Stomach smooth muscle (tissue), 2 donors: ENCODE results near the gene MED15.
A peak's percentile ranks its signal among the peaks of the same experiment; 100 is the strongest.
"Not testable (repeated sequence)": the region's sequence is repeated elsewhere in the genome, so short reads cannot be mapped to it uniquely, and the experiment has no call there.

ENCODE experiments used
- H3K27ac ChIP-seq: one replicate; pipeline ENCODE4 v1.7.0; 2013; ENCODE audit warnings: mild to moderate bottlenecking, low read length, inconsistent platforms
- H3K27me3 ChIP-seq, 2 donors: one replicate each; pipeline ENCODE4 v1.7.0; 2013; ENCODE audit warnings: low read length in 2 of 2; ENCODE audit not compliant: insufficient read depth in 2 of 2, control insufficient read depth in 1 of 2
- H3K36me3 ChIP-seq, 2 donors: one replicate each; pipeline ENCODE4 v1.7.0; 2013; ENCODE audit warnings: low read length in 2 of 2; ENCODE audit not compliant: control insufficient read depth in 2 of 2, insufficient read depth in 2 of 2
- H3K4me1 ChIP-seq: one replicate; pipeline ENCODE4 v1.7.0; 2013; ENCODE audit warnings: low read length; ENCODE audit not compliant: control insufficient read depth, insufficient read depth
- H3K4me3 ChIP-seq, 2 donors: one replicate each; pipeline ENCODE4 v1.7.0; 2013; ENCODE audit warnings: low read length in 2 of 2
- H3K9ac ChIP-seq, 2 donors: one replicate each; pipeline ENCODE4 v1.7.0; 2013; ENCODE audit warnings: low read length in 2 of 2, mild to moderate bottlenecking in 1 of 2
- H3K9me3 ChIP-seq, 2 donors: one replicate each; pipeline ENCODE4 v1.7.0; 2013; ENCODE audit warnings: low read length in 2 of 2; ENCODE audit not compliant: control insufficient read depth in 2 of 2
- donor health status: healthy.
- donor health status: Pancreatic carcinoma.

MED15 gene

GRCh38 chr22:20498913-20499312 lies 8.5 kb upstream of the MED15 start:
- Histone ChIP-seq H3K27me3 (no peaks in the 10 kb centered on the region), H3K36me3 (peaks cover 0 to 6% of the 10 kb centered on the region in 2 donors), H3K4me1 (peaks cover 19% of the 10 kb centered on the region), H3K9ac (no peak overlapping the region), H3K4me3 (no peak overlapping the region), H3K9me3 (no peaks in the 10 kb centered on the region), H3K27ac (no peak overlapping the region)

GRCh38 chr22:20499769-20500168 lies 7.6 kb upstream of the MED15 start:
- H3K36me3 ChIP-seq, result peaks cover 0 to 6% of the 10 kb centered on the region in 2 donors
- H3K27me3 ChIP-seq, result no peaks in the 10 kb centered on the region

GRCh38 chr22:20503816-20504215 lies 3.6 kb upstream of the MED15 start:
- H3K9ac ChIP-seq, result no peak overlapping the region

More at GRCh38 chr22:20499769-20500168, 7.6 kb upstream of the MED15 start:
- Histone ChIP-seq H3K4me3 (no peak overlapping the region), H3K27ac (no peak overlapping the region), H3K9me3 (no peaks in the 10 kb centered on the region), H3K4me1 (peaks cover 15% of the 10 kb centered on the region), H3K9ac (no peak overlapping the region)

GRCh38 chr22:20504293-20504922 lies 3.0 kb upstream of the MED15 start:
- not testable (repeated sequence) for H3K9me3 ChIP-seq, H3K9ac ChIP-seq, H3K27me3 ChIP-seq

More at GRCh38 chr22:20503816-20504215, 3.6 kb upstream of the MED15 start:
- no peaks in the 10 kb centered on the region for H3K27me3 ChIP-seq
- H3K36me3 ChIP-seq, result peaks cover 0 to 6% of the 10 kb centered on the region in 2 donors
- H3K27ac ChIP-seq, result no peak overlapping the region
- no peaks in the 10 kb centered on the region for H3K9me3 ChIP-seq
- peaks cover 10% of the 10 kb centered on the region for H3K4me1 ChIP-seq
- no peak overlapping the region for H3K4me3 ChIP-seq

GRCh38 chr22:20506543-20507252 lies 712 bp upstream of the MED15 start:
- Histone ChIP-seq H3K4me1 (peaks cover 29% of the 10 kb centered on the region), H3K27ac (peak overlapping the region; percentile 93), H3K9me3 (no peaks in the 10 kb centered on the region), H3K27me3 (no peaks in the 10 kb centered on the region), H3K9ac (peak overlapping the region; percentile 96 to 97), H3K4me3 (peak overlapping the region; percentile 89 to 91), H3K36me3 (peaks cover 0 to 2% of the 10 kb centered on the region in 2 donors)

More at GRCh38 chr22:20504293-20504922, 3.0 kb upstream of the MED15 start:
- H3K4me3 ChIP-seq, H3K27ac ChIP-seq, H3K36me3 ChIP-seq: not testable (repeated sequence)
- H3K4me1 ChIP-seq, result peaks cover 16% of the 10 kb centered on the region

- H3K36me3 ChIP-seq, H3K27me3 ChIP-seq, H3K9me3 ChIP-seq: not testable (repeated sequence)
- peak overlapping the region; percentile 93 for H3K27ac ChIP-seq
- peaks cover 29% of the 10 kb centered on the region for H3K4me1 ChIP-seq
- H3K9ac ChIP-seq, result peak overlapping the region; percentile 96 to 97
- peak overlapping the region; percentile 89 to 91 for H3K4me3 ChIP-seq
These were observed 801 bp downstream of the MED15 start for GRCh38 chr22:20508067-20508755.

- peak overlapping the region; percentile 89 to 91 for H3K4me3 ChIP-seq
- no peaks in the 10 kb centered on the region for H3K27me3 ChIP-seq
- H3K9me3 ChIP-seq, result no peaks in the 10 kb centered on the region
- H3K4me1 ChIP-seq, result peaks cover 29% of the 10 kb centered on the region
- peak overlapping the region; percentile 78 for H3K27ac ChIP-seq
- H3K9ac ChIP-seq, result peak overlapping the region; percentile 86 to 97
- H3K36me3 ChIP-seq, result peaks cover 0 to 2% of the 10 kb centered on the region in 2 donors
These were observed 1.4 kb downstream of the MED15 start for GRCh38 chr22:20508815-20509271.

GRCh38 chr22:20509344-20510047 lies 2.1 kb downstream of the MED15 start:
- Histone ChIP-seq H3K27me3 (no peaks in the 10 kb centered on the region), H3K9ac (peak overlapping the region; percentile 86 to 97), H3K9me3 (no peaks in the 10 kb centered on the region), H3K27ac (peak overlapping the region; percentile 78), H3K4me3 (peak overlapping the region; percentile 89 to 91), H3K4me1 (peaks cover 29% of the 10 kb centered on the region), H3K36me3 (peaks cover 0 to 4% of the 10 kb centered on the region in 2 donors)

- H3K36me3 ChIP-seq, result peaks cover 0 to 8% of the 10 kb centered on the region in 2 donors
- H3K4me1 ChIP-seq, result peaks cover 32% of the 10 kb centered on the region
- H3K27me3 ChIP-seq, result no peaks in the 10 kb centered on the region
- no peak overlapping the region for H3K4me3 ChIP-seq
- peak overlapping the region; percentile 6 for H3K27ac ChIP-seq
- H3K9ac ChIP-seq, result peak overlapping the region in 1 of 2 donors; percentile 29
- H3K9me3 ChIP-seq, result no peaks in the 10 kb centered on the region
These were observed 3.6 kb downstream of the MED15 start for GRCh38 chr22:20510811-20511577.
